K562 (cell line): ENCODE results near the gene SERPINH1. TPM values are rescaled to one million over a fixed set of nuclear protein-coding genes. Genes with fewer than 3 reads are reported as not detected.

ENCODE experiments used
- E2F6 ChIP-seq, 2 experiments: IDR thresholded peaks; 2 replicates each; pipeline ENCODE4 v1.6.1; 2011; ENCODE audit warnings: borderline replicate concordance in 1 of 2, control low read depth in 1 of 2, low read depth in 1 of 2, low read length in 1 of 2, mild to moderate bottlenecking in 1 of 2, mixed read lengths in 1 of 2, moderate library complexity in 1 of 2; ENCODE audit not compliant: insufficient read depth in 1 of 2, insufficient read length in 1 of 2, poor library complexity in 1 of 2, severe bottlenecking in 1 of 2; ENCODE audit errors: extremely low read depth in 1 of 2
- ELF4 ChIP-seq: fragments of 450-650 bp; formaldehyde crosslinking; IDR thresholded peaks from 2 replicates; pipeline ENCODE4 v1.4.0; 2022; ENCODE audit warnings: missing genetic modification characterization
- ESRRA ChIP-seq: fragments of 450-650 bp; IDR thresholded peaks from 2 replicates; pipeline ENCODE4 v1.6.1; 2014; ENCODE audit warnings: low read depth, mild to moderate bottlenecking, moderate library complexity, borderline replicate concordance
- GMEB1 ChIP-seq: fragments of 250-450 bp; sonication (Bioruptor Pico); IDR thresholded peaks from 2 replicates; pipeline ENCODE4 v1.4.0; 2020; ENCODE audit warnings: mild to moderate bottlenecking
- MITF ChIP-seq: IDR thresholded peaks from 2 replicates; pipeline ENCODE4 v1.6.1; 2014; ENCODE audit warnings: antibody characterized with exemption
- NFIC ChIP-seq: fragments of 450-650 bp; IDR thresholded peaks from 2 replicates; pipeline ENCODE4 v1.6.1; 2017; ENCODE audit warnings: mild to moderate bottlenecking, inconsistent platforms
- POLR2A ChIP-seq: fragments of 450-650 bp; conservative IDR thresholded peaks from 2 replicates; pipeline ENCODE4 v1.6.1; 2016
- PRDM10 ChIP-seq: fragments of 450-650 bp; IDR thresholded peaks from 2 replicates; pipeline ENCODE4 v1.6.1; 2018; ENCODE audit not compliant: partially characterized antibody
- RBFOX2 ChIP-seq: fragments of 200-400 bp; formaldehyde crosslinking; IDR thresholded peaks from 2 replicates; pipeline ENCODE4 v1.6.1; 2017; ENCODE audit warnings: low read depth, mild to moderate bottlenecking, low read length, moderate library complexity
- SRSF7 ChIP-seq: fragments of 200-400 bp; formaldehyde crosslinking; optimal IDR thresholded peaks from 2 replicates; pipeline ENCODE3; 2017; ENCODE audit warnings: mild to moderate bottlenecking, low read depth, low read length
- SUPT5H ChIP-seq: fragments of 450-650 bp; IDR thresholded peaks from 2 replicates; pipeline ENCODE4 v1.6.1; 2016
- TEAD1 ChIP-seq, 2 experiments: fragments of 450-650 bp in 1 of 2; sonication (generic) in 1 of 2; formaldehyde crosslinking; IDR thresholded peaks; 2 replicates each; pipeline versions ENCODE4 v1.4.0 to v1.8.0; 2020 to 2022; ENCODE audit warnings: mild to moderate bottlenecking in 2 of 2, missing genetic modification reagents in 1 of 2
- ZBTB33 ChIP-seq: sonication (generic); formaldehyde crosslinking; IDR thresholded peaks from 2 replicates; pipeline ENCODE4 v1.8.1; 2023; ENCODE audit warnings: mild to moderate bottlenecking, missing genetic modification reagents
- ZFX ChIP-seq: sonication (generic); formaldehyde crosslinking; IDR thresholded peaks from 2 replicates; pipeline ENCODE4 v1.8.0; 2022; ENCODE audit warnings: mild to moderate bottlenecking, missing genetic modification reagents, moderate library complexity
- ZNF146 ChIP-seq: IDR thresholded peaks from one replicate; pipeline ENCODE4 v1.6.1; 2018; ENCODE audit warnings: missing compliant biosample characterization; ENCODE audit not compliant: unreplicated experiment
- ZNF76 ChIP-seq: fragments of 250-450 bp; sonication (Bioruptor Pico); IDR thresholded peaks from 2 replicates; pipeline ENCODE4 v1.4.0; 2020; ENCODE audit warnings: mild to moderate bottlenecking, moderate library complexity, borderline replicate concordance
- ZZZ3 ChIP-seq: fragments of 450-650 bp; IDR thresholded peaks from 2 replicates; pipeline ENCODE4 v1.6.1; 2016; ENCODE audit warnings: antibody characterized with exemption, mild to moderate bottlenecking, moderate library complexity
- polyA plus RNA-seq, 8 experiments: library from polyadenylated mRNA; depleted of rRNA in 4 of 8; stranded (reverse) in 5 of 8; unstranded in 3 of 8; fragments of >200 nt; fragmentation: Nextera tagmentation in 2 of 8; fragmentation: Illumina TruSeq in 1 of 8; extraction: Ambion mirVana in 2 of 8; extraction: Trizol in 1 of 8; gene quantifications; 2 replicates each; pipeline versions ENCODE4 v1.2.1 to v1.2.3, GENCODE V29; 2011 to 2014; ENCODE audit warnings: inconsistent platforms in 1 of 8, missing spikeins in 1 of 8
- total RNA-seq, 7 experiments: library from RNA; depleted of rRNA in 6 of 7; stranded (reverse); fragments of >200 nt in 6 of 7; fragmentation: Illumina TruSeq in 2 of 7; extraction: Trizol in 2 of 7; gene quantifications; 2 replicates each; pipeline versions ENCODE4 v1.2.1 to v1.2.3, GENCODE V29; 2011 to 2021; ENCODE audit warnings: low replicate concordance in 1 of 7

The SERPINH1 gene
- total and polyA plus RNA-seq, 9 of the 15 experiments (the other 6 are each of a cell fraction or from before 2014, with no cell fraction given), result 2.8 to 106 (median 67.9) TPM

- TF ChIP-seq PRDM10, result peak; percentile 54
- peak; percentile 48; the same call in 1 of the 2 replicates for TF ChIP-seq SUPT5H
- no peak for TF ChIP-seq ZNF76 (CRISPR knock-in tag)
- TF ChIP-seq ELF4 (CRISPR knock-in tag), result no peak
- 0 out of 4 replicates have a peak, but pooled peaks of 1 of the 2 experiments have one; percentile 25 for TF ChIP-seq TEAD1 (CRISPR knock-in tag; IDR thresholded peaks at IDR 0.05)
- TF ChIP-seq GMEB1, result no peak
- TF ChIP-seq NFIC, result 0 out of 2 replicates have a peak, but pooled peaks have one; percentile 10
- peak; percentile 86 for TF ChIP-seq ZBTB33
- TF ChIP-seq RBFOX2, result peak; percentile 79
- peak; percentile 79 for TF ChIP-seq ZFX
- TF ChIP-seq ZZZ3, result no peak
- TF ChIP-seq SRSF7, result no peak
- TF ChIP-seq E2F6 (IDR thresholded peaks at IDR 0.05; ENCODE audit: borderline replicate concordance in 1 of 2, extremely low read depth in 1 of 2, insufficient read depth in 1 of 2, insufficient read length in 1 of 2, low read depth in 1 of 2, low read length in 1 of 2, poor library complexity in 1 of 2, severe bottlenecking in 1 of 2), result peak in 1 of 2 experiments; percentile 42
- TF ChIP-seq ZNF146, result peak; percentile 4
- no peak for TF ChIP-seq MITF
- peak; percentile 58 for TF ChIP-seq POLR2A
- no peak for TF ChIP-seq ESRRA
Measured at GRCh38 chr11:75582895-75583717, 21.1 kb downstream of the SERPINH1 start (continued).
